SK-N-SH treated with all-trans-retinoic acid at 6 μM for 48 hours (cell line): ENCODE data around the gene NDUFB2.

Source experiments
- ATAC-seq: fragments of 200-7000 bp; cut with Tn5 transposase; 3 replicates; pipeline ENCODE4 v1.9.1; 2020; ENCODE audit warnings: mild to moderate bottlenecking, moderate library complexity
- BACH2 ChIP-seq: fragments of 250-450 bp; sonication (Bioruptor Pico); IDR thresholded peaks from 2 replicates; pipeline ENCODE4 v1.9.0; 2021; ENCODE audit warnings: mild to moderate bottlenecking, borderline replicate concordance
- CREB5 ChIP-seq: fragments of 250-450 bp; sonication (Bioruptor Pico); IDR thresholded peaks from 2 replicates; pipeline ENCODE4 v1.5.1; 2020; ENCODE audit warnings: low read depth, mild to moderate bottlenecking, moderate library complexity
- CSDC2 ChIP-seq: fragments of 250-450 bp; sonication (Bioruptor Pico); IDR thresholded peaks from 2 replicates; pipeline ENCODE4 v1.5.0; 2020; ENCODE audit warnings: mild to moderate bottlenecking, moderate library complexity
- CSRNP3 ChIP-seq: fragments of 250-450 bp; sonication (Bioruptor Pico); IDR thresholded peaks from 2 replicates; pipeline ENCODE4 v1.5.1; 2021; ENCODE audit warnings: mild to moderate bottlenecking, moderate library complexity
- GLIS3 ChIP-seq: fragments of 250-450 bp; sonication (Bioruptor Pico); IDR thresholded peaks from 2 replicates; pipeline ENCODE4 v1.5.0; 2020; ENCODE audit warnings: mild to moderate bottlenecking, moderate library complexity
- ISL1 ChIP-seq: fragments of 250-450 bp; sonication (Bioruptor Pico); IDR thresholded peaks from 2 replicates; pipeline ENCODE4 v2.1.2; 2022; ENCODE audit warnings: mild to moderate bottlenecking, moderate library complexity
- OSR1 ChIP-seq: fragments of 250-450 bp; sonication (Bioruptor Pico); IDR thresholded peaks from 2 replicates; pipeline ENCODE4 v1.8.0; 2022; ENCODE audit warnings: moderate library complexity, mild to moderate bottlenecking, inconsistent platforms
- PPARA ChIP-seq: fragments of 250-450 bp; sonication (Bioruptor Pico); IDR thresholded peaks from 2 replicates; pipeline ENCODE4 v1.5.0; 2020; ENCODE audit warnings: mild to moderate bottlenecking, borderline replicate concordance
- RARB ChIP-seq: fragments of 250-450 bp; sonication (Bioruptor Pico); IDR thresholded peaks from 2 replicates; pipeline ENCODE4 v1.8.0; 2021; ENCODE audit warnings: mild to moderate bottlenecking, moderate library complexity
- SNAI2 ChIP-seq: fragments of 250-450 bp; sonication (Bioruptor Pico); IDR thresholded peaks from 2 replicates; pipeline ENCODE4 v1.5.0; 2020; ENCODE audit warnings: mild to moderate bottlenecking, moderate library complexity
- TCF4 ChIP-seq: fragments of 250-450 bp; sonication (Bioruptor Pico); IDR thresholded peaks from 2 replicates; pipeline ENCODE4 v1.8.0; 2021; ENCODE audit warnings: mild to moderate bottlenecking, moderate library complexity, borderline replicate concordance
- TOX ChIP-seq: fragments of 250-450 bp; sonication (Bioruptor Pico); IDR thresholded peaks from 2 replicates; pipeline ENCODE4 v1.8.0; 2021; ENCODE audit warnings: mild to moderate bottlenecking, moderate library complexity, borderline replicate concordance
- ZC3H10 ChIP-seq: fragments of 250-450 bp; sonication (Bioruptor Pico); IDR thresholded peaks from 2 replicates; pipeline ENCODE4 v1.5.1; 2021; ENCODE audit warnings: mild to moderate bottlenecking, moderate library complexity
- ZFP3 ChIP-seq: fragments of 250-450 bp; sonication (Bioruptor Pico); IDR thresholded peaks from 2 replicates; pipeline ENCODE4 v1.5.0; 2020; ENCODE audit warnings: mild to moderate bottlenecking, moderate library complexity
- ZNF565 ChIP-seq: fragments of 450-650 bp; formaldehyde crosslinking; conservative IDR thresholded peaks from 2 replicates; pipeline ENCODE4 v1.5.0; 2020; ENCODE audit warnings: low read depth, mild to moderate bottlenecking, moderate library complexity
- ZNF70 ChIP-seq: fragments of 450-650 bp; formaldehyde crosslinking; IDR thresholded peaks from 2 replicates; pipeline ENCODE4 v1.5.0; 2020; ENCODE audit warnings: mild to moderate bottlenecking, moderate library complexity
- ZNF8 ChIP-seq: fragments of 450-650 bp; formaldehyde crosslinking; IDR thresholded peaks from 2 replicates; pipeline ENCODE4 v1.5.0; 2020; ENCODE audit warnings: mild to moderate bottlenecking, moderate library complexity
- TF ChIP-seq, protein P1 (sequence below): fragments of 250-450 bp; sonication (Bioruptor Pico); IDR thresholded peaks from 2 replicates; pipeline ENCODE4 v1.5.0; 2020; ENCODE audit warnings: mild to moderate bottlenecking, moderate library complexity
- TF ChIP-seq, protein P2 (sequence below): fragments of 250-450 bp; sonication (Bioruptor Pico); IDR thresholded peaks from 2 replicates; pipeline ENCODE4 v1.8.0; 2021; ENCODE audit warnings: low read depth, mild to moderate bottlenecking, moderate library complexity, borderline replicate concordance
- TF ChIP-seq, protein P3 (sequence below): fragments of 250-450 bp; sonication (Bioruptor Pico); IDR thresholded peaks from 2 replicates; pipeline ENCODE4 v1.8.0; 2020; ENCODE audit warnings: mild to moderate bottlenecking, moderate library complexity, borderline replicate concordance

NDUFB2 gene

GRCh38 chr7:140654109-140654387, 42.5 kb upstream of the NDUFB2 start:
- no peak for TF ChIP-seq ZNF70
- no peak for TF ChIP-seq ZNF565 (CRISPR knock-in tag)
- no peak for TF ChIP-seq TOX (CRISPR knock-in tag)
- TF ChIP-seq OSR1 (CRISPR knock-in tag), result no peak
- TF ChIP-seq SNAI2 (CRISPR knock-in tag), result no peak
- no peak for TF ChIP-seq ZNF8 (CRISPR knock-in tag)
- no peak for TF ChIP-seq CREB5
- TF ChIP-seq, protein P1, sequence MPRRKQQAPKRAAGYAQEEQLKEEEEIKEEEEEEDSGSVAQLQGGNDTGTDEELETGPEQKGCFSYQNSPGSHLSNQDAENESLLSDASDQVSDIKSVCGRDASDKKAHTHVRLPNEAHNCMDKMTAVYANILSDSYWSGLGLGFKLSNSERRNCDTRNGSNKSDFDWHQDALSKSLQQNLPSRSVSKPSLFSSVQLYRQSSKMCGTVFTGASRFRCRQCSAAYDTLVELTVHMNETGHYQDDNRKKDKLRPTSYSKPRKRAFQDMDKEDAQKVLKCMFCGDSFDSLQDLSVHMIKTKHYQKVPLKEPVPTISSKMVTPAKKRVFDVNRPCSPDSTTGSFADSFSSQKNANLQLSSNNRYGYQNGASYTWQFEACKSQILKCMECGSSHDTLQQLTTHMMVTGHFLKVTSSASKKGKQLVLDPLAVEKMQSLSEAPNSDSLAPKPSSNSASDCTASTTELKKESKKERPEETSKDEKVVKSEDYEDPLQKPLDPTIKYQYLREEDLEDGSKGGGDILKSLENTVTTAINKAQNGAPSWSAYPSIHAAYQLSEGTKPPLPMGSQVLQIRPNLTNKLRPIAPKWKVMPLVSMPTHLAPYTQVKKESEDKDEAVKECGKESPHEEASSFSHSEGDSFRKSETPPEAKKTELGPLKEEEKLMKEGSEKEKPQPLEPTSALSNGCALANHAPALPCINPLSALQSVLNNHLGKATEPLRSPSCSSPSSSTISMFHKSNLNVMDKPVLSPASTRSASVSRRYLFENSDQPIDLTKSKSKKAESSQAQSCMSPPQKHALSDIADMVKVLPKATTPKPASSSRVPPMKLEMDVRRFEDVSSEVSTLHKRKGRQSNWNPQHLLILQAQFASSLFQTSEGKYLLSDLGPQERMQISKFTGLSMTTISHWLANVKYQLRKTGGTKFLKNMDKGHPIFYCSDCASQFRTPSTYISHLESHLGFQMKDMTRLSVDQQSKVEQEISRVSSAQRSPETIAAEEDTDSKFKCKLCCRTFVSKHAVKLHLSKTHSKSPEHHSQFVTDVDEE (CRISPR knock-in tag), result no peak
- no peak for TF ChIP-seq ISL1
- TF ChIP-seq BACH2 (CRISPR knock-in tag), result no peak
- TF ChIP-seq, protein P2, sequence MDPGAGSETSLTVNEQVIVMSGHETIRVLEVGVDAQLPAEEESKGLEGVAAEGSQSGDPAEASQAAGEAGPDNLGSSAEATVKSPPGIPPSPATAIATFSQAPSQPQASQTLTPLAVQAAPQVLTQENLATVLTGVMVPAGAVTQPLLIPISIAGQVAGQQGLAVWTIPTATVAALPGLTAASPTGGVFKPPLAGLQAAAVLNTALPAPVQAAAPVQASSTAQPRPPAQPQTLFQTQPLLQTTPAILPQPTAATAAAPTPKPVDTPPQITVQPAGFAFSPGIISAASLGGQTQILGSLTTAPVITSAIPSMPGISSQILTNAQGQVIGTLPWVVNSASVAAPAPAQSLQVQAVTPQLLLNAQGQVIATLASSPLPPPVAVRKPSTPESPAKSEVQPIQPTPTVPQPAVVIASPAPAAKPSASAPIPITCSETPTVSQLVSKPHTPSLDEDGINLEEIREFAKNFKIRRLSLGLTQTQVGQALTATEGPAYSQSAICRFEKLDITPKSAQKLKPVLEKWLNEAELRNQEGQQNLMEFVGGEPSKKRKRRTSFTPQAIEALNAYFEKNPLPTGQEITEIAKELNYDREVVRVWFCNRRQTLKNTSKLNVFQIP, result no peak
- no peak for TF ChIP-seq ZFP3 (CRISPR knock-in tag)
- no peak for TF ChIP-seq CSDC2
- no peak for TF ChIP-seq GLIS3
- no peak for TF ChIP-seq PPARA
- TF ChIP-seq RARB (CRISPR knock-in tag), result no peak
- TF ChIP-seq CSRNP3, result no peak
- ATAC-seq, result no peak

DNA sequence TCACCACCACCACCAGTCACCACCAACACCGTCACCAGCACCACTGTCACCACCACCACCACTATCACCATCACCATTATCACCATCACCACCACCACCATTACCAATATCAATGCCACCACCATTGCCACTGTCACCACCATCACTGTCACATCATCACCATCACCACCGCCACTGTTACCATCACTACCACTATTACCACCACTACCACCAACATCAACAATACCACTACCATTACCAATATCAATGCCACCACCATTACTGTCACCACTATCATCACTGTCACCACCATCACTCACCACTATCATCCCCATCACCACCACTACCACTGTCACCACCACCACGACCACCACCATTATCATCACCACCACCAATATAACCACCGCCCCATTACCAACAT, 41.8 kb upstream of the NDUFB2 start:
- no peak for ATAC-seq
- TF ChIP-seq, protein P3, sequence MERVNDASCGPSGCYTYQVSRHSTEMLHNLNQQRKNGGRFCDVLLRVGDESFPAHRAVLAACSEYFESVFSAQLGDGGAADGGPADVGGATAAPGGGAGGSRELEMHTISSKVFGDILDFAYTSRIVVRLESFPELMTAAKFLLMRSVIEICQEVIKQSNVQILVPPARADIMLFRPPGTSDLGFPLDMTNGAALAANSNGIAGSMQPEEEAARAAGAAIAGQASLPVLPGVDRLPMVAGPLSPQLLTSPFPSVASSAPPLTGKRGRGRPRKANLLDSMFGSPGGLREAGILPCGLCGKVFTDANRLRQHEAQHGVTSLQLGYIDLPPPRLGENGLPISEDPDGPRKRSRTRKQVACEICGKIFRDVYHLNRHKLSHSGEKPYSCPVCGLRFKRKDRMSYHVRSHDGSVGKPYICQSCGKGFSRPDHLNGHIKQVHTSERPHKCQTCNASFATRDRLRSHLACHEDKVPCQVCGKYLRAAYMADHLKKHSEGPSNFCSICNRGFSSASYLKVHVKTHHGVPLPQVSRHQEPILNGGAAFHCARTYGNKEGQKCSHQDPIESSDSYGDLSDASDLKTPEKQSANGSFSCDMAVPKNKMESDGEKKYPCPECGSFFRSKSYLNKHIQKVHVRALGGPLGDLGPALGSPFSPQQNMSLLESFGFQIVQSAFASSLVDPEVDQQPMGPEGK (CRISPR knock-in tag), result no peak
- TF ChIP-seq ZC3H10 (CRISPR knock-in tag) (no peak), PPARA (no peak), TCF4 (CRISPR knock-in tag) (no peak), TOX (CRISPR knock-in tag) (no peak), CSDC2 (no peak), BACH2 (CRISPR knock-in tag) (no peak), SNAI2 (CRISPR knock-in tag) (no peak)
- TF ChIP-seq, protein P1 (CRISPR knock-in tag), result no peak
